Tibial nerve (tissue), 3 donors: ENCODE results near the gene PRR35.

Source experiments
- CTCF ChIP-seq, 5 experiments: fragments of 200-600 bp in 3 of 5; fragments of 450-650 bp in 2 of 5; sonication (generic) in 3 of 5; IDR thresholded peaks; one replicate each; pipeline ENCODE4 v1.5.1; 2016 to 2019; ENCODE audit warnings: antibody characterized with exemption in 5 of 5, mild to moderate bottlenecking in 3 of 5, moderate library complexity in 2 of 5
- POLR2A ChIP-seq, 2 donors: fragments of 450-650 bp; IDR thresholded peaks; one replicate each; pipeline ENCODE4 v1.6.1; 2017; ENCODE audit warnings: antibody characterized with exemption in 2 of 2, mild to moderate bottlenecking in 2 of 2, moderate library complexity in 2 of 2

- TF ChIP-seq CTCF (IDR thresholded peaks at IDR 0.05) (no peak), POLR2A (IDR thresholded peaks at IDR 0.05) (no peak)
These were observed 41.3 kb upstream of the PRR35 start for GRCh38 chr16:518858-519257.
